SK-N-SH treated with all-trans-retinoic acid at 6 μM for 48 hours (cell line): ENCODE measurements around the gene ZNF575.

ENCODE experiments used
- ATAC-seq: fragments of 200-7000 bp; cut with Tn5 transposase; 3 replicates; pipeline ENCODE4 v1.9.1; 2020; ENCODE audit warnings: mild to moderate bottlenecking, moderate library complexity
- ARNTL ChIP-seq: fragments of 450-650 bp; formaldehyde crosslinking; IDR thresholded peaks from 2 replicates; pipeline ENCODE4 v1.5.0; 2020; ENCODE audit warnings: low read depth, mild to moderate bottlenecking, moderate library complexity, borderline replicate concordance
- CSDC2 ChIP-seq: fragments of 250-450 bp; sonication (Bioruptor Pico); IDR thresholded peaks from 2 replicates; pipeline ENCODE4 v1.5.0; 2020; ENCODE audit warnings: mild to moderate bottlenecking, moderate library complexity
- ESRRG ChIP-seq: fragments of 250-450 bp; sonication (Bioruptor Pico); IDR thresholded peaks from 2 replicates; pipeline ENCODE4 v1.6.1; 2021; ENCODE audit warnings: mild to moderate bottlenecking
- GLIS3 ChIP-seq: fragments of 250-450 bp; sonication (Bioruptor Pico); IDR thresholded peaks from 2 replicates; pipeline ENCODE4 v1.5.0; 2020; ENCODE audit warnings: mild to moderate bottlenecking, moderate library complexity
- ISL1 ChIP-seq: fragments of 250-450 bp; sonication (Bioruptor Pico); IDR thresholded peaks from 2 replicates; pipeline ENCODE4 v2.1.2; 2022; ENCODE audit warnings: mild to moderate bottlenecking, moderate library complexity
- OSR1 ChIP-seq: fragments of 250-450 bp; sonication (Bioruptor Pico); IDR thresholded peaks from 2 replicates; pipeline ENCODE4 v1.8.0; 2022; ENCODE audit warnings: moderate library complexity, mild to moderate bottlenecking, inconsistent platforms
- PPARA ChIP-seq: fragments of 250-450 bp; sonication (Bioruptor Pico); IDR thresholded peaks from 2 replicates; pipeline ENCODE4 v1.5.0; 2020; ENCODE audit warnings: mild to moderate bottlenecking, borderline replicate concordance
- RARB ChIP-seq: fragments of 250-450 bp; sonication (Bioruptor Pico); IDR thresholded peaks from 2 replicates; pipeline ENCODE4 v1.8.0; 2021; ENCODE audit warnings: mild to moderate bottlenecking, moderate library complexity
- SNAI2 ChIP-seq: fragments of 250-450 bp; sonication (Bioruptor Pico); IDR thresholded peaks from 2 replicates; pipeline ENCODE4 v1.5.0; 2020; ENCODE audit warnings: mild to moderate bottlenecking, moderate library complexity
- TCF4 ChIP-seq: fragments of 250-450 bp; sonication (Bioruptor Pico); IDR thresholded peaks from 2 replicates; pipeline ENCODE4 v1.8.0; 2021; ENCODE audit warnings: mild to moderate bottlenecking, moderate library complexity, borderline replicate concordance
- TOX ChIP-seq: fragments of 250-450 bp; sonication (Bioruptor Pico); IDR thresholded peaks from 2 replicates; pipeline ENCODE4 v1.8.0; 2021; ENCODE audit warnings: mild to moderate bottlenecking, moderate library complexity, borderline replicate concordance
- TSHZ2 ChIP-seq: fragments of 250-450 bp; sonication (Bioruptor Pico); IDR thresholded peaks from 2 replicates; pipeline ENCODE4 v1.5.0; 2020; ENCODE audit warnings: mild to moderate bottlenecking, moderate library complexity
- ZC3H10 ChIP-seq: fragments of 250-450 bp; sonication (Bioruptor Pico); IDR thresholded peaks from 2 replicates; pipeline ENCODE4 v1.5.1; 2021; ENCODE audit warnings: mild to moderate bottlenecking, moderate library complexity
- ZFP3 ChIP-seq: fragments of 250-450 bp; sonication (Bioruptor Pico); IDR thresholded peaks from 2 replicates; pipeline ENCODE4 v1.5.0; 2020; ENCODE audit warnings: mild to moderate bottlenecking, moderate library complexity
- ZFP30 ChIP-seq: fragments of 450-650 bp; formaldehyde crosslinking; IDR thresholded peaks from 2 replicates; pipeline ENCODE4 v1.5.0; 2022; ENCODE audit warnings: mild to moderate bottlenecking, moderate library complexity
- ZNF565 ChIP-seq: fragments of 450-650 bp; formaldehyde crosslinking; conservative IDR thresholded peaks from 2 replicates; pipeline ENCODE4 v1.5.0; 2020; ENCODE audit warnings: low read depth, mild to moderate bottlenecking, moderate library complexity
- ZNF70 ChIP-seq: fragments of 450-650 bp; formaldehyde crosslinking; IDR thresholded peaks from 2 replicates; pipeline ENCODE4 v1.5.0; 2020; ENCODE audit warnings: mild to moderate bottlenecking, moderate library complexity
- TF ChIP-seq, protein P1 (sequence below): fragments of 250-450 bp; sonication (Bioruptor Pico); IDR thresholded peaks from 2 replicates; pipeline ENCODE4 v1.8.0; 2020; ENCODE audit warnings: mild to moderate bottlenecking, moderate library complexity, borderline replicate concordance
- TF ChIP-seq, protein P2 (sequence below): fragments of 250-450 bp; sonication (Bioruptor Pico); IDR thresholded peaks from 2 replicates; pipeline ENCODE4 v1.8.0; 2021; ENCODE audit warnings: low read depth, mild to moderate bottlenecking, moderate library complexity, borderline replicate concordance
- TF ChIP-seq, protein P3 (sequence below): fragments of 250-450 bp; sonication (Bioruptor Pico); IDR thresholded peaks from 2 replicates; pipeline ENCODE4 v1.5.1; 2020; ENCODE audit warnings: low read depth, mild to moderate bottlenecking, moderate library complexity

Gene ZNF575

DNA sequence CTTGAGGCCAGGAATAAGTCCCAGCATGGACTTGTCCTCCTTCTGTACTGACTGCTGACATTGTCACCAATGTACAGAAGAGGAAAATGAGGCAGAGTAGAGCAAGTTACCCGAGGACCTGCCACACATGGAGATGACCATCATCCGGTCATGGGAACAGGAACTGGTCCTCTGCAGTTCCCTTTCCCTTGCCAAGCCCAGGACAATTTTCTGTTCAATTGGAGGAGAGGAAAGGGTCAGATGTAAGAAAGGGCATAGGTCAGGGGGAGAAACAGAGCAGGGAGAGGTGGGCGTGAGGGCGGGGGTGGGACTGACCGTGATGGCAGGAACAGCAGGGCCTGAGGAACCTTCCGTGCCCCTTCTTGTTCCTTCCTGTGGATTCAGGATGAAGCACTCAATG, 47.0 kb upstream of the ZNF575 start:
- ATAC-seq = no peak
- TF ChIP-seq ZNF70 (CRISPR knock-in tag) (no peak), ESRRG (CRISPR knock-in tag) (no peak), ISL1 (no peak)

DNA sequence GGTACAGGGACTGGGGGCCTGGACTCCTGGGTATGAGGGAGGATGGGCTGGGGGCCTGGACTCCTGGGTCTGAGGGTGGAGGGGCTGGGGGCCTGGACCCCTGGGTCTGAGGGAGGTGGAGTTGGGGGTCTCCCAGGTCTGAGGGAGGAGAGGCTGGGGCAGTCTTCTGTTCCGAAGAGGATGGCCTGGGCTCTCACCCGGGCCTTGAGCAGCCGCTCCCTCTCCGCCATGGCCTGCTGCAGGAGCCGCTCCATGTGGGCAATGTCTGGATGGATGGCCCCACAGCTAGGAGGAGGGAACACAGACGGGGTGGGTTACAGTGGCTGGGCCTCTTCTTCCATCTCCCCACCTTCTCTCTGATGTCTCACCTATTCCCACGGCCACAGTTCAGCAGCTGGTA, 46.6 kb upstream of the ZNF575 start:
- no peak for TF ChIP-seq TCF4
- TF ChIP-seq, protein P1, sequence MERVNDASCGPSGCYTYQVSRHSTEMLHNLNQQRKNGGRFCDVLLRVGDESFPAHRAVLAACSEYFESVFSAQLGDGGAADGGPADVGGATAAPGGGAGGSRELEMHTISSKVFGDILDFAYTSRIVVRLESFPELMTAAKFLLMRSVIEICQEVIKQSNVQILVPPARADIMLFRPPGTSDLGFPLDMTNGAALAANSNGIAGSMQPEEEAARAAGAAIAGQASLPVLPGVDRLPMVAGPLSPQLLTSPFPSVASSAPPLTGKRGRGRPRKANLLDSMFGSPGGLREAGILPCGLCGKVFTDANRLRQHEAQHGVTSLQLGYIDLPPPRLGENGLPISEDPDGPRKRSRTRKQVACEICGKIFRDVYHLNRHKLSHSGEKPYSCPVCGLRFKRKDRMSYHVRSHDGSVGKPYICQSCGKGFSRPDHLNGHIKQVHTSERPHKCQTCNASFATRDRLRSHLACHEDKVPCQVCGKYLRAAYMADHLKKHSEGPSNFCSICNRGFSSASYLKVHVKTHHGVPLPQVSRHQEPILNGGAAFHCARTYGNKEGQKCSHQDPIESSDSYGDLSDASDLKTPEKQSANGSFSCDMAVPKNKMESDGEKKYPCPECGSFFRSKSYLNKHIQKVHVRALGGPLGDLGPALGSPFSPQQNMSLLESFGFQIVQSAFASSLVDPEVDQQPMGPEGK = no peak
- ATAC-seq = no peak

GRCh38 chr19:43488179-43488578, 44.8 kb upstream of the ZNF575 start:
- ATAC-seq = no peak
- TF ChIP-seq TSHZ2 (CRISPR knock-in tag) (no peak), OSR1 (CRISPR knock-in tag) (no peak), ZNF70 (CRISPR knock-in tag) (no peak)

GRCh38 chr19:43489310-43489709, 43.7 kb upstream of the ZNF575 start:
- TF ChIP-seq ESRRG (CRISPR knock-in tag) = no peak
- TF ChIP-seq ISL1 = no peak
- no peak for TF ChIP-seq ZFP30 (CRISPR knock-in tag)
- TF ChIP-seq PPARA (CRISPR knock-in tag) = no peak
- TF ChIP-seq OSR1 (CRISPR knock-in tag) = no peak
- TF ChIP-seq ZNF70 (CRISPR knock-in tag) = no peak
- no peak for TF ChIP-seq ARNTL (CRISPR knock-in tag)
- TF ChIP-seq, protein P1 = no peak
- TF ChIP-seq ZFP3 = no peak
- TF ChIP-seq, protein P2, sequence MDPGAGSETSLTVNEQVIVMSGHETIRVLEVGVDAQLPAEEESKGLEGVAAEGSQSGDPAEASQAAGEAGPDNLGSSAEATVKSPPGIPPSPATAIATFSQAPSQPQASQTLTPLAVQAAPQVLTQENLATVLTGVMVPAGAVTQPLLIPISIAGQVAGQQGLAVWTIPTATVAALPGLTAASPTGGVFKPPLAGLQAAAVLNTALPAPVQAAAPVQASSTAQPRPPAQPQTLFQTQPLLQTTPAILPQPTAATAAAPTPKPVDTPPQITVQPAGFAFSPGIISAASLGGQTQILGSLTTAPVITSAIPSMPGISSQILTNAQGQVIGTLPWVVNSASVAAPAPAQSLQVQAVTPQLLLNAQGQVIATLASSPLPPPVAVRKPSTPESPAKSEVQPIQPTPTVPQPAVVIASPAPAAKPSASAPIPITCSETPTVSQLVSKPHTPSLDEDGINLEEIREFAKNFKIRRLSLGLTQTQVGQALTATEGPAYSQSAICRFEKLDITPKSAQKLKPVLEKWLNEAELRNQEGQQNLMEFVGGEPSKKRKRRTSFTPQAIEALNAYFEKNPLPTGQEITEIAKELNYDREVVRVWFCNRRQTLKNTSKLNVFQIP (CRISPR knock-in tag) = no peak
- no peak for ATAC-seq

GRCh38 chr19:43489979-43490599, 42.9 kb upstream of the ZNF575 start:
- no peak for ATAC-seq
- TF ChIP-seq TOX (CRISPR knock-in tag) (no peak), ZNF565 (CRISPR knock-in tag) (no peak), OSR1 (CRISPR knock-in tag) (no peak), TCF4 (no peak), ESRRG (CRISPR knock-in tag) (no peak), GLIS3 (no peak), PPARA (CRISPR knock-in tag) (no peak), ARNTL (CRISPR knock-in tag) (no peak), RARB (CRISPR knock-in tag) (no peak), SNAI2 (CRISPR knock-in tag) (no peak), ISL1 (no peak), CSDC2 (no peak), ZNF70 (CRISPR knock-in tag) (no peak), ZC3H10 (CRISPR knock-in tag) (no peak)
- TF ChIP-seq, protein P3, sequence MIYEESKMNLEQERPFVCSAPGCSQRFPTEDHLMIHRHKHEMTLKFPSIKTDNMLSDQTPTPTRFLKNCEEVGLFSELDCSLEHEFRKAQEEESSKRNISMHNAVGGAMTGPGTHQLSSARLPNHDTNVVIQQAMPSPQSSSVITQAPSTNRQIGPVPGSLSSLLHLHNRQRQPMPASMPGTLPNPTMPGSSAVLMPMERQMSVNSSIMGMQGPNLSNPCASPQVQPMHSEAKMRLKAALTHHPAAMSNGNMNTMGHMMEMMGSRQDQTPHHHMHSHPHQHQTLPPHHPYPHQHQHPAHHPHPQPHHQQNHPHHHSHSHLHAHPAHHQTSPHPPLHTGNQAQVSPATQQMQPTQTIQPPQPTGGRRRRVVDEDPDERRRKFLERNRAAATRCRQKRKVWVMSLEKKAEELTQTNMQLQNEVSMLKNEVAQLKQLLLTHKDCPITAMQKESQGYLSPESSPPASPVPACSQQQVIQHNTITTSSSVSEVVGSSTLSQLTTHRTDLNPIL (CRISPR knock-in tag) = no peak
- TF ChIP-seq, protein P1 = no peak
- TF ChIP-seq, protein P2 (CRISPR knock-in tag) = no peak
